NCI-H2107 treated with DMSO at 0.1 percent for 48 hours (cell line): Measurements from ENCODE around the gene IL22RA1.

Source experiments
- DNase-seq: peaks from one replicate; lab custom pipeline; 2025; ENCODE audit not compliant: unreplicated experiment; lab: John Stamatoyannopoulos, UW

Gene IL22RA1

DNA sequence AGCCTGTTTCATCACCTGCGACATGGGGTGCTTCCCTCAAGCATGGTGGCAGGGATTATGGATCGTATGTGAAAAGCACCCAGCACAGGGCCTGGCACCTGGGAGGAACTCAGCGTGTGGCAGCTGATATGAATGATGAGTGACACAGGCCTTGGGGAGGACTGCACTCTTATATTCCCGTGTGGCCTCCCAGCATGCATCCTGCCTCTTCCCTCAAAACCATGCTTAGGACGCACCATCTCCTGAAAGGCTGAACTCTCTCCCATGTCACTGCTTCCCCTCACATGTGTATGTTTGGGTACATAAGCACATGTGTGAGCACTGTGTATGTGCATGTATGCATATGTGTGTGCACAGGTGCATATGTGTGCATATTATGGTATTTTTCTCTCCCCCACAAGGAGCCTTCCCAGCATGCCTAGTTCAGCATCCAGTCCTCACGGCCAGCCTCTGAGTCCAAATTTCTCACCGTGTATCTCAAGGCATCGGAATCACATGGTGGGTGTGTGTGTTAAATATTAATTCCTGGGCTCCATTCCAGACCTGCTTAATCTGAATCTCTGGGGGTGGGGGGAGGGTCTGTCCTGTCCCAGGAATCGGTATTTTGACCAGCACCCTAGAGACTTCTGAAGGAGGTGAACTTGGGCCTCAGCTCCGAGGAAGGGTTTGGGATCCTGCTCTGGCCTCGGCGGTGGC, 43.8 kb downstream of the IL22RA1 start:
- no peak for DNase-seq

DNA sequence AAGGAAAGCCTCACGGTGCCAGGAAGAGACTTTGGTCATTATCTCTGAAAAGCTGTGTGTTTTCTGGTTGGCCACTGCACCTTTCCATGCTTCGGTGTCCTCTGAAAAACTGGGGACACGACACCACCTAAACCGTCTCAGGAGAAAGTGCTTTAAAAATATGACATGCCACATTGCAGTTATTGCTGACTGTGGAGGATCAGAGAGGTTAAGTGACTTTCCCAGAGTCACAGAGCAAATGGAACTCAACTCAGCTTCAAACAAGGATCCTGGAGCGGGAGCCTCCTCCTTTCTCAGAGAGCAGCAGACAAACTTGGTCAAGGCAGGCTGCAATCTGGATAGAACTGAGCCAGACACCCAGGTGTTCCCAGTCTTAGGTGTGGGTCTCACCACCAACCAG, 44.8 kb downstream of the IL22RA1 start:
- DNase-seq: no peak

DNA sequence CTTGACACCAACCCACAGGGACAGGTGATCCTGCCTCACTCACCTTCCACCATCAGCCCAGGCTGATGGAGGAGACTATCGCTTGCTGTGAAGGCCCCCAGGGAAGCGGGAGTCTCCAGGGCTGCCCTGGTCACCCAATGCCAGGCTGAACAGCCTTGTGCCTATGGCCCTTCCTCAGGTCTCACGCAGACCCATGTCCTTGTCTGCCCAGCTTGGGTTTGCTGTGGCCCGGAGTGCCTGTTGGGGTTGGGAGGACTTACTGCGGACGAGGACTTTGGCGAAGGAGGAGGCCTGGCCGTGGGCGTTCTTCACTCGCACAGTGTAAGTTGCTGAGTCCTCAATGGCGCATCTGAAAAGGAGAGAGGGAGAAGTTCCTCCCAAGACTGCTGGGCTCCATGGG, 45.3 kb downstream of the IL22RA1 start:
- DNase-seq: no peak

DNA sequence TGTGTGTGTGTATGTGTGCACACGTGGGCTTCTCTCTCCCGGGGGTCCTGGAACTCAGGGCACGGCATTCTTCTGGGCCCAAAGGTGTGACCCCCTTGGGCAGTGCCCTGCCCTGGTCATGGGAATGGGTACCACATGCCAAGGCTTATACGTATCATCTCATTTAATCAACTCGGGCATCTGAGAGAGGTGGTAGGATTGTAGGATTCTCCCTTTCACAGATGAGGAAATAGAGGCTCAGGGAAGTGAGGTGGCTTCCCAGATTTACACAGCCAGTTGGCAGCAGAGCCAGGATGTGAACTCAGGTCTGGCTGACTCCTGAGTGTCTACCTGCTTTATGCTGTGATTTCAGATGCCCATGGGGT, 46.2 kb downstream of the IL22RA1 start:
- no peak for DNase-seq

DNA sequence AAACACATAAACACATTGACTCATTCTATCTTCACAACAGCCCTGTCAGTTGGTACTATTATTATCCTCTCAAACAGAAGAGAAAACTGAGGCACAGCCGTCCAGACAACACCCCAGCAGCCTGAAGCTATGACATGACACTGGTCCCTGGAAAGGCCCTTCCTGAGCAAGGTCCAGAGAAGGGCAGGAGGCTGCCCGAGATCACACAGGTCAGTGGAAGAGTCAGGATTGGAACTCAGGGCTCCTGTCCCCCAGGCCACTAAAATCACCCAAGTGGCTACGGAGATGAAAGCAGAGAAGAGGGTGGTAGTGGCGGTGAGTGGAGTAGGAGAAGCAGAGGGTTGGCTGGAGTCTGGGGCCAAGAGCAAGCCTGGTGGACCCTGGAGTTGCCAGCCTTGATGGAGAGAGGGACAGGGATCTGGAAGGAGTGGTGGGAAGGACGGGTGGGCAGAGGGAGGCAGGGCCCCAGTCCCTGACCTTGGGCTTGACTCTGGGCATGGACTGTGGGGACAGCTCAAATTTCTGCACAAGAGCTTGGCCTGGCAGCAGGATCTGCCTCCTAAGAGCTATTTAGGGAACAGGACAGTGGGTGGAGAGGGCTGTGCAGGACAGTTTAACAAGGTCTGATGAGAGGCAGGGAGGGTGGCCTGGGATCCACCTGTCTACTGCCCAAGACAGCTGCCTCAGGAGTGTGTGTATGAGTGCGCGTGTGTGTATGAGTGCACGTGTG, 46.8 kb downstream of the IL22RA1 start:
- DNase-seq: no peak

- DNase-seq: no peak
Measured at GRCh38 chr1:24095140-24095859, 47.6 kb downstream of the IL22RA1 start.

GRCh38 chr1:24094554-24094953, 48.4 kb downstream of the IL22RA1 start:
- DNase-seq: no peak

DNA sequence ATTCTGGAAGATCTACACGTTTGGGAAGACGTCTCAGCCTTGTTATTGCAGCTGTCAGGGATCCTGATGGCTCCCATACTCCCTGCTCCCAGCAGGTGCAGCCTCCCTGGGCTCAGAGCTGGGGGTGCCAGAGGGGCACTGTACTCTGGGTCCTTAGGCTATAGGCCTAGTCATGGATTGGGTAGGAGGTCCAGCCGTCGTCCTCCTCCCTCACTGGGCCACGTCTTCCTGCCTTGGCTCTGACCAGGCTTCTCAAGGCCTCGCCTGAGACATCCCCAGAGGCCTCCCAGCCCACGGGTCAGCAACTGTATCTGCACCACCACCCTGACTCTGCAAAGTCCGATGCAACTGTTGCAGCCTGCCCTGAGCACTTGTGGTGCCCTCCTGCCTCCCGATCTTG, 49.2 kb downstream of the IL22RA1 start:
- DNase-seq: no peak

DNA sequence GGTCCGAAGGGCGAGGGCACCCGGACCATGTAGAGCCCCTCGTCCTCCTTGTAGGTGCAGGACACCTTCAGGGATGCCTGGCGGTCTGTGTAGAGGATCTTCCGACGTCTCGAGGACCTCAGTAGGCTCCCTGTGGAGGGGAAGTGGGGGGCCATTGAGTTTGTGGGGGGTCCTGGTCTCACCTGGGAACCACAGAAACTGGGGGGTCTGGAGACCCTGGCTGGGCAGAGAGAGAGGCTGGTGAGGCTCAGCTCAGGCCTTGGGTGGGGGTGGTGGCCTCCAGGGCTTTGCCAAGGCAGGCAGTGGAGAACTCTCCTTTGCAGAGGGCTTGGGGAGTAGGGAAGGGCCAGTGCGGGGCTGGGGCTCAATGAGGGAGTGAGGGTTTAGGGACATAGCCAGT, 50.0 kb downstream of the IL22RA1 start:
- DNase-seq: no peak

- no peak for DNase-seq
Measured at GRCh38 chr1:24091971-24092482, 50.9 kb downstream of the IL22RA1 start.

DNA sequence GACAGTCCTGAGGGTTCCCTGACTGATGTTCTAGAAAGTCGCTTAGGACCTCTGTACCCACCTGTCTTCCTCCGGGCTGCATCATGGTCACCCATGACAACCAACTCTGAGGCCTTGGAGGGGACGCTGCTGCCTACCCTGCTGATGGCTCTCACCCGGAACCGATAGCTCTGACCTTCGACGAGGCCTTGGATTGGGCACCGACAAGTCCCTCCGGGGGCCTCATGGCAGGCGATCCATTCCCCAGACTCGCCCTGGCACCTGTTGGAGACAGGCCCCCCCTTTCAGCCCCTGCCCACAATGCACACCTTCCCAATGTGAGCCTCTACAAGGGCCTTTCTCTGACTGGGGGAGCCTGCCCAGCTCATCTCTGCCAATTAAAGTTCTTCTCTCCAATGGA, 52.2 kb downstream of the IL22RA1 start:
- DNase-seq: no peak

- no peak for DNase-seq
Measured at GRCh38 chr1:24089743-24090555, 53.0 kb downstream of the IL22RA1 start.

DNA sequence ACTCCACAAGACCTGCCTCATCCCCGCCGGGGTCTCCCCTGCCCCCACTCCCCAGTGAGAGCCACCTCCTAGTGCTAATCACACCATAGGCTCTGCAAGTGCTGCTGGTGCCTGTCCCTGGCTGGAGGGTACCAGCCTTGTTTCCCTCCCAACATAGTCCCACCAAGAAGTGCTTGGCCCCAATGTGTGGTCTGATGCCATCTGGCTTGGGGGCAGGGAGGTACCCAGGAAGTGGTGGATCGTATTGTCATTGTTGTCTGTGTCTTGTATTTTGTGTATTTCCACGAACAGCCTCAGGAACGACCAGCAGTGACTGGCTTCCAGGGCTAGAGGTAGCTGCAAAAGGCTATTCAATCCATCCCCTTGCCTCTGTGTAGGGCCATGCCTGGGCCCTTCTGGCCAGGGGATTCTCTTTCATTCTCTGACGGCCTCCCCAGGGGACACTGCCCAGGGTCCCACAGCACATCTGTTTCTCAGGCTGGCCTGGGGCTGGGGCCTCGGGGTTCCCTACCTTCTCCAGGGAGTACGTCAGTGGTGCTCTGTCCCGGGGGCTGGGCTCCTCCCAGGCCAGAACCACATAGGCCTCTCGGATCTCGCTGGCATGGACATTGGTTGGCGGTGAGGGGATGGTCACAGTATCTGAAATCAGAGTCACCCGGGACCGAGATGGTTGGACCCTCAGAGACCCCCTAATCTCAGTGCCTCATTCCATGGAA, 53.8 kb downstream of the IL22RA1 start:
- DNase-seq: no peak

- DNase-seq: no peak
Measured at GRCh38 chr1:24086466-24086865, 56.5 kb downstream of the IL22RA1 start.

- no peak for DNase-seq
Measured at GRCh38 chr1:24085546-24085945, 57.4 kb downstream of the IL22RA1 start.

DNA sequence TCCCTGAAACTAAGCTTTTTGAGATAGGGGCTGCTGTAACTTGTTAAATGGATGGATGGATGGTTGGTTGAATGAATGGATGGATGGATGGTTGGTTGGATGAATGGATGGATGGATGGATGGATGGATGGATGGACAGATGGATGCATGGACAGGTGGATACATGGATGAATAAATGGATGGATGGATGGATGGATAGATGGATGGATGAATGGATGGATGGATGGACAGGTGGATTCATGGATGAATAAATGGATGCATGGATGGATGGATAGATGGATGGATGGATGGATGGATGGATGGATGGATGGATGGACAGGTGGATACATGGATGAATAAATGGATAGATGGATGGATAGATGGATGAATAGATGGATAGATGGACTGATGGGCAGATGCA, 57.9 kb downstream of the IL22RA1 start:
- DNase-seq: no peak

GRCh38 chr1:24084050-24084449, 58.9 kb downstream of the IL22RA1 start:
- DNase-seq: no peak

GRCh38 chr1:24082372-24082771, 60.6 kb downstream of the IL22RA1 start:
- no peak for DNase-seq

- no peak for DNase-seq
Measured at GRCh38 chr1:24081190-24081589, 61.8 kb downstream of the IL22RA1 start.

DNA sequence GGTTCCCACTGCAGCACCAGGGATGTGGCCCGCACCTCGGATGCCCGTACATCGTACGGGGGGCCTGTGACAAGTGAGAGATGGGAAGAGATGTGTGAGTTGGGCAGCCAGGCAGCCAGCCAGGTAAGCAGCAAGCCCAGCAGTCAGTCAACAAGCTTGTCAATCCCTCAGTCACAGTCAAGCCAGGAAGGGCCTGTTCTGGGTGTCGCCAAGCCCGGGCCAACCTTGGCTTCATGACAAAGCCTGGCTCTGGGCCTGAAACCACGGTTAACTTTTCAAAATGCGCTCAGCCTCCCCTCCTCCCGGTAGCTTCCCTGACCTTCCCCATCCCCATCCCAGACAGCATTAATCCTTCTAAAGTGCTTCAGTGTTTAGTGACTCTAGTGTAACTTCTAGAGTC, 62.8 kb downstream of the IL22RA1 start:
- DNase-seq: no peak
